HCT116 (cell line): ENCODE data around the gene NTS. TPM values are rescaled to one million over a fixed set of nuclear protein-coding genes. Genes with fewer than 3 reads are reported as not detected.

ENCODE experiments used
- ATAC-seq: fragments of 200-7000 bp; cut with Tn5 transposase; 2 replicates; pipeline ENCODE4 v1.9.1; 2020; ENCODE audit warnings: mild to moderate bottlenecking, moderate library complexity
- BruUV-seq: library from RNA; stranded (reverse); fragments of 400-500 nt; replicated peaks from 2 replicates; lab custom pipeline; 2021; lab: Mats Ljungman, UMichigan
- CTCF ChIA-PET: fragments of 300-600 bp; sonication (Branson Sonifier 250); formaldehyde crosslinking; loops from one replicate; lab custom pipeline; 2021; ENCODE audit warnings: antibody characterized with exemption; lab: Charles Lee
- POLR2A ChIA-PET: fragments of 300-600, 350-600 bp; sonication (Branson Sonifier 250); formaldehyde crosslinking; loops from one replicate; lab custom pipeline; 2021; ENCODE audit warnings: antibody characterized with exemption; lab: Charles Lee
- RAD21 ChIA-PET, 2 experiments: fragments of 300-600 bp; sonication (Branson Sonifier 250); formaldehyde crosslinking; loops; one replicate each; lab custom pipeline; 2023; ENCODE audit warnings: low total read pairs in 2 of 2; ENCODE audit not compliant: uncharacterized antibody in 2 of 2, unreplicated experiment in 2 of 2, low non-redundant PET in 1 of 2; lab: Charles Lee
- DNase-seq: peaks from one replicate; pipeline ENCODE4 v3.0.0-alpha.2; 2010; ENCODE audit warnings: low read depth, low spot score
- H2AFZ ChIP-seq: fragments of 200-600 bp; shearing (Covaris generic), sonication (generic); 2 replicates; pipeline ENCODE4 v1.6.1; 2017; ENCODE audit warnings: low read depth, mixed run types, mixed read lengths, antibody characterized with exemption, low read length; ENCODE audit not compliant: poor library complexity, severe bottlenecking
- H3K27ac ChIP-seq: 2 replicates; pipeline ENCODE4 v1.5.1; 2012; ENCODE audit warnings: low read depth, low read length
- H3K27me3 ChIP-seq: fragments of 200-600 bp; sonication (generic); 2 replicates; pipeline ENCODE4 v1.6.1; 2016; ENCODE audit warnings: mixed run types, low read length, mixed read lengths; ENCODE audit not compliant: insufficient read depth
- H3K36me3 ChIP-seq, 2 experiments: fragments of 200-500 bp in 1 of 2; fragments of 200-600 bp in 1 of 2; sonication (Bioruptor generic) in 1 of 2; sonication (generic) in 1 of 2; 2 replicates each; pipeline versions ENCODE4 v1.5.1 to v1.6.1; 2014 to 2016; ENCODE audit warnings: low read length in 2 of 2, inconsistent platforms in 1 of 2, mixed read lengths in 1 of 2, mixed run types in 1 of 2; ENCODE audit not compliant: insufficient read depth in 2 of 2, control insufficient read depth in 1 of 2
- H3K4me1 ChIP-seq, 2 experiments: fragments of 200-600 bp in 1 of 2; sonication (generic) in 1 of 2; 2 replicates each; pipeline versions ENCODE4 v1.5.1 to v1.6.1; 2012 to 2017; ENCODE audit warnings: low read length in 2 of 2, inconsistent platforms in 1 of 2, mild to moderate bottlenecking in 1 of 2, mixed read lengths in 1 of 2, mixed run types in 1 of 2, moderate library complexity in 1 of 2; ENCODE audit not compliant: insufficient read depth in 2 of 2, control insufficient read depth in 1 of 2
- H3K4me2 ChIP-seq: fragments of 200-600 bp; sonication (generic); 2 replicates; pipeline ENCODE4 v1.6.1; 2017; ENCODE audit warnings: mixed run types, low read length, mixed read lengths
- H3K4me3 ChIP-seq, 2 experiments: fragments of 200-600 bp in 1 of 2; sonication (generic) in 1 of 2; replicated peaks in 1 of 2; 2 replicates each; pipeline ENCODE4 v1.5.1; 2011 to 2016; ENCODE audit warnings: low read length in 2 of 2, control low read depth in 1 of 2, low read depth in 1 of 2, mild to moderate bottlenecking in 1 of 2, mixed read lengths in 1 of 2, mixed run types in 1 of 2
- H3K79me2 ChIP-seq: fragments of 200-600 bp; sonication (generic); 2 replicates; pipeline ENCODE4 v1.6.1; 2017; ENCODE audit warnings: mild to moderate bottlenecking, mixed run types, low read length, moderate library complexity, mixed read lengths; ENCODE audit not compliant: insufficient read depth
- H3K9ac ChIP-seq: fragments of 200-600 bp; sonication (generic); 2 replicates; pipeline ENCODE4 v1.6.1; 2016; ENCODE audit warnings: low read length, mixed read lengths
- H3K9me2 ChIP-seq: fragments of 200-600 bp; sonication (generic), shearing (Covaris generic); 2 replicates; pipeline ENCODE4 v1.6.1; 2017; ENCODE audit warnings: mixed run types, mild to moderate bottlenecking, moderate library complexity; ENCODE audit not compliant: insufficient read depth
- H3K9me3 ChIP-seq, 2 experiments: fragments of 200-500 bp in 1 of 2; fragments of 200-600 bp in 1 of 2; sonication (Bioruptor generic) in 1 of 2; sonication (generic) in 1 of 2; 2 replicates each; pipeline ENCODE4 v1.6.1; 2014 to 2017; ENCODE audit warnings: low read length in 2 of 2, mixed read lengths in 2 of 2, inconsistent platforms in 1 of 2, low read depth in 1 of 2, mild to moderate bottlenecking in 1 of 2, mixed run types in 1 of 2, moderate library complexity in 1 of 2; ENCODE audit not compliant: control insufficient read depth in 1 of 2, insufficient read depth in 1 of 2
- H4K20me1 ChIP-seq: fragments of 200-600 bp; sonication (generic), shearing (Covaris generic); 2 replicates; pipeline ENCODE4 v1.6.1; 2017; ENCODE audit warnings: mixed run types, mild to moderate bottlenecking, moderate library complexity; ENCODE audit not compliant: insufficient read depth
- CBX3 ChIP-seq: IDR thresholded peaks from 2 replicates; pipeline ENCODE4 v1.6.1; 2012; ENCODE audit warnings: low read depth
- CEBPB ChIP-seq: IDR thresholded peaks from 2 replicates; pipeline ENCODE4 v1.6.1; 2012; ENCODE audit warnings: low read depth
- CTCF ChIP-seq, 3 experiments: fragments of 200-600 bp in 1 of 3; sonication (generic) in 1 of 3; IDR thresholded peaks in 2 of 3; conservative IDR thresholded peaks in 1 of 3; 2 replicates each; pipeline ENCODE4 v1.5.1; 2012 to 2017; ENCODE audit warnings: low read depth in 2 of 3, low read length in 2 of 3, antibody characterized with exemption in 1 of 3, borderline replicate concordance in 1 of 3, control low read depth in 1 of 3, mild to moderate bottlenecking in 1 of 3, mixed read lengths in 1 of 3, mixed run types in 1 of 3, moderate library complexity in 1 of 3; ENCODE audit not compliant: insufficient read depth in 1 of 3
- EGR1 ChIP-seq: IDR thresholded peaks from 2 replicates; pipeline ENCODE4 v1.6.1; 2012; ENCODE audit warnings: low read depth
- ELF1 ChIP-seq: IDR thresholded peaks from 2 replicates; pipeline ENCODE4 v1.6.1; 2012; ENCODE audit warnings: low read depth, borderline replicate concordance
- MAX ChIP-seq: IDR thresholded peaks from 2 replicates; pipeline ENCODE4 v1.6.1; 2012
- RAD21 ChIP-seq: IDR thresholded peaks from 2 replicates; pipeline ENCODE4 v1.6.1; 2012; ENCODE audit warnings: low read depth, mild to moderate bottlenecking
- REST ChIP-seq: IDR thresholded peaks from 2 replicates; pipeline ENCODE4 v1.6.1; 2012; ENCODE audit warnings: low read depth
- SP1 ChIP-seq: IDR thresholded peaks from 2 replicates; pipeline ENCODE4 v1.6.1; 2012; ENCODE audit warnings: low read depth
- SRF ChIP-seq: IDR thresholded peaks from 2 replicates; pipeline ENCODE4 v1.6.1; 2012; ENCODE audit warnings: low read depth
- TCF7L2 ChIP-seq: IDR thresholded peaks from 2 replicates; pipeline ENCODE4 v1.7.0; 2011; ENCODE audit warnings: borderline replicate concordance, inconsistent platforms; ENCODE audit not compliant: insufficient read depth, insufficient read length; ENCODE audit errors: extremely low read depth
- ZNF274 ChIP-seq: fragments of 200-500 bp; sonication (Bioruptor generic); IDR thresholded peaks from 2 replicates; pipeline ENCODE4 v1.6.1; 2014; ENCODE audit warnings: mild to moderate bottlenecking, low read depth, low read length, inconsistent platforms
- intact Hi-C: fragments of 100-400 bp; cut with micrococcal nuclease; formaldehyde crosslinking; loops from 2 replicates; pipeline ENCODE4 v1.10.0; 2022
- total RNA-seq: library from RNA; stranded (reverse); gene quantifications from one replicate; pipeline ENCODE4 v1.2.1, GENCODE V29; 2021; ENCODE audit not compliant: unreplicated experiment

NTS gene
- total RNA-seq, 1 experiment from 2014 or later, result not detected

GRCh38 chr12:85923767-85924331 lies 49.8 kb downstream of the NTS start:
- ChIA-PET RAD21 (no interaction called here), CTCF (interaction anchor here (1.1 to 3.0 kb wide), 6 partner anchors 9 to 991 kb away, joined by 3 to 12 read pairs (median 8); no protein-coding TSS in a partner anchor), POLR2A (no interaction called here)
- H3K27me3 ChIP-seq, result no peaks in the 10 kb centered on the region
- TF ChIP-seq TCF7L2, result no peak
- no peak for TF ChIP-seq EGR1
- TF ChIP-seq REST, result no peak
- TF ChIP-seq ZNF274, result no peak
- peak; percentile 69 for TF ChIP-seq RAD21
- TF ChIP-seq CEBPB, result no peak
- no peak for TF ChIP-seq CBX3
- no peak for TF ChIP-seq SRF
- TF ChIP-seq SP1, result no peak
- peak; percentile 36 to 73 (median 41); a peak in 4 of 6 replicates for TF ChIP-seq CTCF (IDR thresholded peaks at IDR 0.05 in 2 of 3, conservative IDR thresholded peaks at IDR 0.05 in 1 of 3; ENCODE audit: borderline replicate concordance in 1 of 3, insufficient read depth in 1 of 3, low read depth in 2 of 3, low read length in 2 of 3)
- TF ChIP-seq ELF1, result no peak
- no peak for TF ChIP-seq MAX
- H3K36me3 ChIP-seq, result no peaks in the 10 kb centered on the region
- no TSS peak for BruUV-seq
- peak; percentile 21 for DNase-seq
- no peaks in the 10 kb centered on the region for H3K9me3 ChIP-seq
- no peak overlapping the region for H3K9ac ChIP-seq
- H3K4me3 ChIP-seq, result no peak overlapping the region
- H3K9me2 ChIP-seq, result no peaks in the 10 kb centered on the region
- no peaks in the 10 kb centered on the region for H3K4me1 ChIP-seq
- ATAC-seq, result no peak
- H3K4me2 ChIP-seq, result no peak overlapping the region
- intact Hi-C loops, result loop anchor here (2.0 to 10.0 kb wide), 4 partner anchors 29 to 1049 kb away; no protein-coding TSS in a partner anchor
- no peaks in the 10 kb centered on the region for H3K79me2 ChIP-seq
- peak overlapping the region; percentile 40 for H2AFZ ChIP-seq
- no peak overlapping the region for H3K27ac ChIP-seq
- no peaks in the 10 kb centered on the region for H4K20me1 ChIP-seq
